ENCODE measurements around the gene SUSD2. TPM values are rescaled to one million over a fixed set of nuclear protein-coding genes. Genes with fewer than 3 reads are reported as not detected.
A peak's percentile ranks its signal among the peaks of the same experiment; 100 is the strongest.

SUSD2 gene
- total RNA-seq, 2 donors from 2014 or later = 0.55 to 0.60 TPM

- Mint-ChIP-seq H3K9me3 (no peaks in the 10 kb centered on the region), H3K27ac (peak overlapping the region; percentile 51), H3K27me3 (ENCODE audit: low read depth) (no peaks in the 10 kb centered on the region), H3K4me1 (ENCODE audit: low read depth) (peaks cover 59% of the 10 kb centered on the region), H3K4me3 (peak overlapping the region; percentile 91 to 92), H3K36me3 (ENCODE audit: insufficient read depth in 2 of 2) (no peaks in the 10 kb centered on the region)
- DNase-seq (peak; percentile 87 to 88), ATAC-seq (replicated peaks in 1 of 2) (peak; percentile 76 to 80)
Measured at GRCh38 chr22:24156913-24157821, 24.1 kb upstream of the SUSD2 start.

GRCh38 chr22:24157822-24158135 lies 23.5 kb upstream of the SUSD2 start:
- ATAC-seq (replicated peaks in 1 of 2) (no peak), DNase-seq (no peak)
- Mint-ChIP-seq H3K4me3 (peak overlapping the region; percentile 91 to 92), H3K27ac (no peak overlapping the region), H3K27me3 (ENCODE audit: low read depth) (no peaks in the 10 kb centered on the region), H3K4me1 (ENCODE audit: low read depth) (peaks cover 53% of the 10 kb centered on the region), H3K9me3 (no peaks in the 10 kb centered on the region), H3K36me3 (ENCODE audit: insufficient read depth in 2 of 2) (no peaks in the 10 kb centered on the region)

GRCh38 chr22:24159650-24160049 lies 21.6 kb upstream of the SUSD2 start:
- DNase-seq (no peak), ATAC-seq (replicated peaks in 1 of 2) (no peak)
- H3K27me3 Mint-ChIP-seq (ENCODE audit: low read depth) = no peaks in the 10 kb centered on the region
- no peak overlapping the region for H3K27ac Mint-ChIP-seq
- H3K4me3 Mint-ChIP-seq = no peak overlapping the region
- no peaks in the 10 kb centered on the region for H3K36me3 Mint-ChIP-seq (ENCODE audit: insufficient read depth in 2 of 2)
- H3K9me3 Mint-ChIP-seq = no peaks in the 10 kb centered on the region
- H3K4me1 Mint-ChIP-seq (ENCODE audit: low read depth) = peaks cover 35% of the 10 kb centered on the region

- Mint-ChIP-seq H3K9me3 (no peaks in the 10 kb centered on the region), H3K27ac (no peak overlapping the region), H3K27me3 (ENCODE audit: low read depth) (no peaks in the 10 kb centered on the region), H3K4me1 (ENCODE audit: low read depth) (peaks cover 29% of the 10 kb centered on the region), H3K4me3 (no peak overlapping the region), H3K36me3 (ENCODE audit: insufficient read depth in 2 of 2) (peaks cover 0 to 1% of the 10 kb centered on the region in 2 donors)
- ATAC-seq (replicated peaks in 1 of 2) (no peak), DNase-seq (no peak)
Measured at GRCh38 chr22:24160546-24160945, 20.7 kb upstream of the SUSD2 start.

GRCh38 chr22:24161485-24161884 lies 19.8 kb upstream of the SUSD2 start:
- ATAC-seq (replicated peaks in 1 of 2) (no peak), DNase-seq (no peak)
- Mint-ChIP-seq H3K27me3 (ENCODE audit: low read depth) (no peaks in the 10 kb centered on the region), H3K36me3 (ENCODE audit: insufficient read depth in 2 of 2) (peaks cover 0 to 2% of the 10 kb centered on the region in 2 donors), H3K9me3 (no peaks in the 10 kb centered on the region), H3K4me1 (ENCODE audit: low read depth) (peaks cover 25% of the 10 kb centered on the region), H3K27ac (no peak overlapping the region), H3K4me3 (no peak overlapping the region)

- ATAC-seq (replicated peaks in 1 of 2) = no peak
- Mint-ChIP-seq H3K27me3 (ENCODE audit: low read depth) (no peaks in the 10 kb centered on the region), H3K4me3 (no peak overlapping the region), H3K9me3 (no peaks in the 10 kb centered on the region), H3K36me3 (ENCODE audit: insufficient read depth in 2 of 2) (peaks cover 0 to 2% of the 10 kb centered on the region in 2 donors), H3K27ac (peak overlapping the region; percentile 4), H3K4me1 (ENCODE audit: low read depth) (peaks cover 21% of the 10 kb centered on the region)
- DNase-seq = no peak
Measured at GRCh38 chr22:24161909-24162308, 19.4 kb upstream of the SUSD2 start.

GRCh38 chr22:24162436-24162835 lies 18.9 kb upstream of the SUSD2 start:
- DNase-seq = no peak
- peaks cover 16% of the 10 kb centered on the region for H3K4me1 Mint-ChIP-seq (ENCODE audit: low read depth)
- H3K9me3 Mint-ChIP-seq = no peaks in the 10 kb centered on the region
- H3K27me3 Mint-ChIP-seq (ENCODE audit: low read depth) = no peaks in the 10 kb centered on the region
- no peak overlapping the region for H3K27ac Mint-ChIP-seq
- H3K4me3 Mint-ChIP-seq = no peak overlapping the region
- peaks cover 0 to 2% of the 10 kb centered on the region in 2 donors for H3K36me3 Mint-ChIP-seq (ENCODE audit: insufficient read depth in 2 of 2)
- ATAC-seq (replicated peaks in 1 of 2) = no peak

- H3K27ac Mint-ChIP-seq = no peak overlapping the region
- H3K4me1 Mint-ChIP-seq (ENCODE audit: low read depth) = peaks cover 3% of the 10 kb centered on the region
- no peaks in the 10 kb centered on the region for H3K27me3 Mint-ChIP-seq (ENCODE audit: low read depth)
- H3K9me3 Mint-ChIP-seq = no peaks in the 10 kb centered on the region
- DNase-seq = no peak
- H3K36me3 Mint-ChIP-seq (ENCODE audit: insufficient read depth in 2 of 2) = peaks cover 0 to 4% of the 10 kb centered on the region in 2 donors
- no peak for ATAC-seq (replicated peaks in 1 of 2)
- H3K4me3 Mint-ChIP-seq = no peak overlapping the region
Measured at GRCh38 chr22:24164243-24164642, 17.0 kb upstream of the SUSD2 start.

- H3K4me1 Mint-ChIP-seq (ENCODE audit: low read depth) = peaks cover 3% of the 10 kb centered on the region
- ATAC-seq (replicated peaks in 1 of 2) (no peak), DNase-seq (no peak)
- peaks cover 0 to 4% of the 10 kb centered on the region in 2 donors for H3K36me3 Mint-ChIP-seq (ENCODE audit: insufficient read depth in 2 of 2)
- no peak overlapping the region for H3K27ac Mint-ChIP-seq
- no peaks in the 10 kb centered on the region for H3K27me3 Mint-ChIP-seq (ENCODE audit: low read depth)
- no peaks in the 10 kb centered on the region for H3K9me3 Mint-ChIP-seq
- H3K4me3 Mint-ChIP-seq = no peak overlapping the region
Measured at GRCh38 chr22:24164940-24165339, 16.3 kb upstream of the SUSD2 start.

GRCh38 chr22:24165673-24166072 lies 15.6 kb upstream of the SUSD2 start:
- H3K27ac Mint-ChIP-seq = no peak overlapping the region

GRCh38 chr22:24166811-24167210 lies 14.5 kb upstream of the SUSD2 start:
- Mint-ChIP-seq H3K27ac (no peak overlapping the region), H3K4me1 (ENCODE audit: low read depth) (no peaks in the 10 kb centered on the region), H3K4me3 (no peak overlapping the region), H3K36me3 (ENCODE audit: insufficient read depth in 2 of 2) (peaks cover 0 to 4% of the 10 kb centered on the region in 2 donors), H3K27me3 (ENCODE audit: low read depth) (no peaks in the 10 kb centered on the region), H3K9me3 (no peaks in the 10 kb centered on the region)
- no peak for ATAC-seq (replicated peaks in 1 of 2)
- DNase-seq = no peak

More at GRCh38 chr22:24165673-24166072, 15.6 kb upstream of the SUSD2 start:
- peaks cover 0 to 4% of the 10 kb centered on the region in 2 donors for H3K36me3 Mint-ChIP-seq (ENCODE audit: insufficient read depth in 2 of 2)
- H3K9me3 Mint-ChIP-seq = no peaks in the 10 kb centered on the region
- ATAC-seq (replicated peaks in 1 of 2) = peak in 1 of 2 donors; percentile 12
- H3K27me3 Mint-ChIP-seq (ENCODE audit: low read depth) = no peaks in the 10 kb centered on the region
- DNase-seq = no peak
- peaks cover 3% of the 10 kb centered on the region for H3K4me1 Mint-ChIP-seq (ENCODE audit: low read depth)
- H3K4me3 Mint-ChIP-seq = no peak overlapping the region

- no peaks in the 10 kb centered on the region for H3K9me3 Mint-ChIP-seq
- H3K27me3 Mint-ChIP-seq (ENCODE audit: low read depth) = no peaks in the 10 kb centered on the region
- DNase-seq (no peak), ATAC-seq (replicated peaks in 1 of 2) (peak; percentile 30 to 38)
- H3K36me3 Mint-ChIP-seq (ENCODE audit: insufficient read depth in 2 of 2) = peaks cover 0 to 4% of the 10 kb centered on the region in 2 donors
- no peak overlapping the region for H3K27ac Mint-ChIP-seq
- H3K4me1 Mint-ChIP-seq (ENCODE audit: low read depth) = no peaks in the 10 kb centered on the region
- no peak overlapping the region for H3K4me3 Mint-ChIP-seq
Measured at GRCh38 chr22:24169439-24170058, 11.7 kb upstream of the SUSD2 start.

- Mint-ChIP-seq H3K9me3 (no peaks in the 10 kb centered on the region), H3K36me3 (ENCODE audit: insufficient read depth in 2 of 2) (peaks cover 0 to 4% of the 10 kb centered on the region in 2 donors), H3K4me3 (no peak overlapping the region), H3K27ac (no peak overlapping the region), H3K4me1 (ENCODE audit: low read depth) (no peaks in the 10 kb centered on the region), H3K27me3 (ENCODE audit: low read depth) (no peaks in the 10 kb centered on the region)
- no peak for ATAC-seq (replicated peaks in 1 of 2)
- DNase-seq = no peak
Measured at GRCh38 chr22:24170188-24170587, 11.1 kb upstream of the SUSD2 start.

Measured in activated T-cell treated with anti-CD3 and anti-CD28 coated beads, Interleukin-2, amount 50 U/mL, for 72 hours (primary cell).